Small intestine (tissue), 7 donors: Measurements from ENCODE around the gene CIC. TPM values are rescaled to one million over a fixed set of nuclear protein-coding genes. Genes with fewer than 3 reads are reported as not detected.
A peak's percentile ranks its signal among the peaks of the same experiment; 100 is the strongest.

Source experiments
- DNase-seq, 2 donors: peaks; one replicate each; pipeline versions ENCODE4 v3.0.0 to v3.0.0-alpha.2; 2013
- FAIRE-seq: peaks from 2 replicates; lab custom pipeline; 2012; peaks lifted over from hg19 to GRCh38; lab: Jason Lieb, UNC
- H3K27ac ChIP-seq, 3 donors: one replicate each; pipeline ENCODE4 v1.5.1; 2013; ENCODE audit warnings: low read length in 2 of 3, mild to moderate bottlenecking in 2 of 3, control low read depth in 1 of 3, inconsistent platforms in 1 of 3, low read depth in 1 of 3, moderate library complexity in 1 of 3
- H3K27me3 ChIP-seq, 3 donors: one replicate each; pipeline ENCODE4 v1.6.1; 2013; ENCODE audit warnings: low read length in 3 of 3, inconsistent platforms in 1 of 3; ENCODE audit not compliant: control insufficient read depth in 3 of 3, insufficient read depth in 3 of 3
- H3K36me3 ChIP-seq, 3 donors: one replicate each; pipeline ENCODE4 v1.6.1; 2013; ENCODE audit warnings: low read length in 3 of 3, inconsistent platforms in 1 of 3, low read depth in 1 of 3, mild to moderate bottlenecking in 1 of 3, moderate library complexity in 1 of 3; ENCODE audit not compliant: control insufficient read depth in 3 of 3, insufficient read depth in 2 of 3
- H3K4me1 ChIP-seq, 3 donors: one replicate each; pipeline ENCODE4 v1.6.1; 2013; ENCODE audit warnings: low read length in 2 of 3, inconsistent platforms in 1 of 3, low read depth in 1 of 3, mild to moderate bottlenecking in 1 of 3, moderate library complexity in 1 of 3; ENCODE audit not compliant: control insufficient read depth in 3 of 3, insufficient read depth in 2 of 3
- H3K4me3 ChIP-seq, 3 donors: one replicate each; pipeline ENCODE4 v1.5.1; 2013; ENCODE audit warnings: low read length in 3 of 3, control low read depth in 1 of 3, inconsistent platforms in 1 of 3, low read depth in 1 of 3, mild to moderate bottlenecking in 1 of 3, moderate library complexity in 1 of 3
- H3K9me3 ChIP-seq, 2 donors: one replicate each; pipeline ENCODE4 v1.6.1; 2013; ENCODE audit warnings: low read depth in 1 of 2, low read length in 1 of 2; ENCODE audit not compliant: control insufficient read depth in 2 of 2, insufficient read depth in 1 of 2
- WGBS, 3 donors: extraction: QIAGEN DNeasy Blood & Tissue Kit; methylation state at CpG; one replicate each; pipeline ENCODE4 v1.1.7; 2013; 5-methylcytosine and 5-hydroxymethylcytosine counted together
- polyA plus RNA-seq, 4 donors: library from polyadenylated mRNA; stranded (reverse) in 3 of 4; unstranded in 1 of 4; fragments of 200-250 nt in 3 of 4; fragments of 120-200 nt in 1 of 4; gene quantifications; one replicate each; pipeline versions ENCODE4 v1.2.1 to v1.2.3, GENCODE V29; 2013
- donor health status: healthy with polysubstance abuse.
- donor health status: control.
- donor health status: control.
- donor health status: Bipolar disorder and iron deficiency.
- donor health status: healthy.

The CIC gene
- polyA plus RNA-seq, 4 donors: 14.1 to 39.2 (median 24.0) TPM

DNA sequence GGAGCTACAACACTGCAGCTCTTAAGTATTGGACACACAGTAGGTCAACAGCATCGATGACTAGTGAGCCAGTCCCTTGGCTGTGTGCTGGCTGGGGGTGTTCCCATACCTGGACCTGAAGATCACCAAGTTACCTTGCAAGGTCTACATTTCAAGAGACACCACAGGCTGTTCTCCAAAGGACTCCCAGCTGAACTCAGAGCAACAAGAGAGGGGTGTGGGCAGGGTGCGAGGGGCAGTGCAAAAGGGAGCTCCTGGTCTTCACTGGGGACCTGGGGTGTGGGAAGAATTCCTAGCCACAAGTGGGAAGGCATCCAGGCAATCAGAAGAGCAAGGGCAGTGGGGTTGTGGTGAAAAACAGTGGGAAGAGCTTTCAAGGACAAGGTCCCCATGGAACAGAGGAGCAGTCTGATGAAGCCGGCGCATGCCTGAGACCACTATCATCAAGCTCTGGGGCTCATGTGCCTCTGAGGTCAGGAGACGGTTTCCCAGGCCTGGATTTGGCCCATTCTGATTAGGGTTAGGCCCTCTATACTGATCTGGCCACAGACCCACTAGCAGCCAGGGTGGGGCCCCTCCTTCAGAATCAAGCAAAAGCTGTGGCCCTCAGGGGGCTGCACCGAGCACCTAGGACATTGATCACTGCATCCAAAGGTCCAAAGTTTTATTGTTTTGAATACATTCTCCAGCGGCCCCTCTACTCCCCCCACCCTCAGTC, 22.0 kb upstream of the CIC start:
- peaks cover 3 to 56% (median 5%) of the 10 kb centered on the region in 3 donors for H3K36me3 ChIP-seq
- DNase-seq (no peak), FAIRE-seq (no peak)
- no peaks in the 10 kb centered on the region for H3K27me3 ChIP-seq
- peak overlapping the region in 1 of 3 donors; percentile 33 for H3K27ac ChIP-seq
- no peaks in the 10 kb centered on the region for H3K9me3 ChIP-seq
- peaks cover 7 to 31% (median 11%) of the 10 kb centered on the region in 3 donors for H3K4me1 ChIP-seq
- WGBS, 3 donors: 55 to 79% (median 70%) methylated on average over 7 of the region's 7 CpGs
- no peak overlapping the region for H3K4me3 ChIP-seq

DNA sequence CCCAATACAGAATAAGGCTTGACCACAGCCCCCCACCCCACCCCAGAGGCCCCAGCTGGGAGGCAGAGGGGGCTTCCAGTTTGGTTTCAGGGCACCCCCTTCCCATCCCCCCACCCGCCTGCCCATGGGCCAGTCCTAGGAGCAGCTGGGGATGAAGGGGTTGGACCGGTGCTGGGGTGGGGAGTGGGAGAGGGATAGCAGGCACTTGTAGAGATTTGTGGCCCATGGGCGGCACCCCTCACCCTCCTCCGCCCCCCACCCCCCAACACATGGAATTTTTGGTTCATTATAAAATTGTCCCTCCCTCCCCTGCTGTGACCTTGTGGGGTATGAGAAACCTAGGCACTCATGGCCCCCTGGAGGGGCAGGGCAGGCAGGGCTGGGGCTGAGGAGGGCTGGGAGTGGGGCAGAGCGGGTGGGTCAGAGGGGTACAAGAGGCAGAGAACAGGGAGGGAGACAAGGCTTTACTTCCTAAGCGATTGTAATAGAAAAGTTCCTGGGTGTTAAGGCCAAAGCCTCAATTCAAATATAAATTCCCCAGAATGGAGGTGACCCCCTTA, 21.3 kb upstream of the CIC start:
- no peaks in the 10 kb centered on the region for H3K9me3 ChIP-seq
- no peak overlapping the region for H3K4me3 ChIP-seq
- no peaks in the 10 kb centered on the region for H3K27me3 ChIP-seq
- peaks cover 8 to 37% (median 16%) of the 10 kb centered on the region in 3 donors for H3K4me1 ChIP-seq
- FAIRE-seq (no peak), DNase-seq (no peak)
- no peak overlapping the region for H3K27ac ChIP-seq
- H3K36me3 ChIP-seq: peaks cover 3 to 61% (median 5%) of the 10 kb centered on the region in 3 donors
- 89 to 96% (median 92%) methylated on average over 5 to 6 of the region's 6 CpGs for WGBS, 3 donors

DNA sequence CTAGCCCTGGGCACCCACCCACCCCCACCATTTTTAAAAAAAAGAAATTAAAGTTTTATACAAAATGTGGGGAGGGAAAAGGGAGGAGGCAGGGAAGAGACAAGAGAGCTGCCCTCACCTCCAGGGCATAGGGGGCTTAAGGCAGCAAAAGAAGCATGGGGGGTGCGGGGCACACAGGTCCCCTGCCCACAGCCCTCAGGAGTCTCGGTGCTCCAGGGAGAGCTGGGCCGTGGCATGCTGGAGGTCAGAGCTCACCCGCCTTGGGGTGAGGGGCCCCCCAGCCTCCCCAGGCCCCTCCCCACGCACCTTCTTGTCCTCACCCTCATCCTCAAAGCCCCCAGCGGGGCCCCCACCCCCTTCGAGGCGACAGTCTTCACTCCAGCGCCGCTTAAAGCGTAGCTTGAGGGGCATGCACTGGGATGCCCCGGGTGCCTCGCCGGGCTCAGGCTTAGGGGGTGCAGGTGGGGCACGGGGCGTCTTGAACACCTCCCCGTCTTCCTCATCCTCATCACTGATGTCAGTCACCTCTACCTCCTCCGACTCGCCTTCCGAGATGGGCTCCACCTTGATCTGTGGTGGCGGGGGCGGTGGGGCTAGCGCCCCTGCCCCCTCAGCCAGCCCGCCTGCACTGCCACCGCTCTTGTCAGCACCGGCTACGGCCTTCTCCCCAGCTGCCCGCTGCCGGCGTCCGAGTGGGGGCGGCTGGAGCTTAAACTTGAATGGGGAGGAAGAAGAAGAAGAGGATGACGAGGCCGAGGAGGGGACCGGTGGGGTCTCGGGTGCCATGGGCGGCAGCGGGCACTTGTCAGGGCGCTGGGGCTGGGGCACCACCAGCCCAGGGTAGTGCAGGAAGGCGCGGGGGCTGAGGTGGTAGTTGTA, 20.5 kb upstream of the CIC start:
- FAIRE-seq: no peak
- no peak for DNase-seq
- Histone ChIP-seq H3K27ac (no peak overlapping the region), H3K4me1 (peaks cover 8 to 38% (median 16%) of the 10 kb centered on the region in 3 donors), H3K9me3 (no peaks in the 10 kb centered on the region), H3K27me3 (no peaks in the 10 kb centered on the region), H3K4me3 (no peak overlapping the region), H3K36me3 (peaks cover 3 to 65% (median 5%) of the 10 kb centered on the region in 3 donors)
- WGBS, 3 donors: 86 to 88% (median 86%) methylated on average over 36 to 41 of the region's 41 CpGs

DNA sequence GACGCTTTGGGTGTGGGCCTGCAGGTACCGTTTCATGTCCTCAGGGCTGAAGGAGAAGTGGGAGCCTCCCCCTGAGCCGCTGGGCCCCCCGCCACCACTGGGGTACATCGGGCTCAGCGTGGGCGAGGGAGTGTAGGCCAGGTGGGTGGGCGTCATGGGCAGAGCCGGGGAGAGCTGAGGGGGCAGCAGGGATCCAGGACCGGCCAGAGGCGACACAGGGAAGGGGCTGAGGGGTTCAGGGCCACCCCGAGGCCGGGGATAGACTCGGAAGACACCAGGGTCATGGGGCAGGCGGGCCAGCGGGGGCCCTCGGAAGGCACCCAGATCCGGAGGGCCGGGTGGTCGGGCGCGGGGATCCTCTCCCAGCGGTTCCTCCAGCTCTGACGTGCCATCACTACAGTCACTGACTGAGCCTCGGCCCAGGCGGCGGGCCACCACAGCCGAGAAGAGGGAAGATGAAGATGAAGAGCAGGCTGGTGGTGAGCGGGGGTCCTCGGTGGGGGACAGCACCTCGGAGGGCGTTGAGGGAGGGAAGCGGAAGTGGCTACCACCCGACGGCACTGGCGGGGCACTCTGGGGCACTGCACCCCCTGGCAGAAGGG, 19.8 kb upstream of the CIC start:
- Histone ChIP-seq H3K27ac (no peak overlapping the region), H3K36me3 (peaks cover 3 to 65% (median 5%) of the 10 kb centered on the region in 3 donors), H3K4me1 (peaks cover 8 to 32% (median 16%) of the 10 kb centered on the region in 3 donors), H3K9me3 (no peaks in the 10 kb centered on the region), H3K27me3 (no peaks in the 10 kb centered on the region), H3K4me3 (no peak overlapping the region)
- 84 to 89% (median 85%) methylated on average over 28 to 36 of the region's 36 CpGs for WGBS, 3 donors
- DNase-seq (no peak), FAIRE-seq (no peak)

DNA sequence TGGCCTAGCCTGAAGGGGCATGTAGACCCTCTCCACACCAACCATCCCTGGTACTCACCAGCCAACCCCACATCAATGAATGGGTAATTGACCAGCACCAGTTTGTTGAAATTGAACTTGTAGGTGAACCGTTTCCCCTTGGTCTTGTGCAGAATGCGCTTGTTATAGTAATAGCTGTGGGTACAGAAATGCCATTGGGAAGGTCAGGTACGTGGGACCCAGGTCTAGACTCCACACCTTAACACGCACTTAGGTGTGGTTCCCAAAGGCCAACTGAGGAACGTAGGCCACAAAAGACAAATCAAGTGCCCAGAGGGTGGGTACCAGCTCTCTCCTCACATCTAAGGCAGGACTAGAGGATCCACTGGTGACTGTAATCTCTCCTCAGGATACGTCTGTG, 19.3 kb upstream of the CIC start:
- Histone ChIP-seq H3K9me3 (no peaks in the 10 kb centered on the region), H3K4me3 (no peak overlapping the region), H3K27ac (peak overlapping the region in 1 of 3 donors; percentile 15), H3K36me3 (peaks cover 3 to 65% (median 5%) of the 10 kb centered on the region in 3 donors), H3K4me1 (peaks cover 8 to 32% (median 16%) of the 10 kb centered on the region in 3 donors), H3K27me3 (no peaks in the 10 kb centered on the region)
- FAIRE-seq (no peak), DNase-seq (no peak)
- WGBS, 3 donors: 59 to 79% (median 66%) methylated on average over 6 of the region's 6 CpGs

DNA sequence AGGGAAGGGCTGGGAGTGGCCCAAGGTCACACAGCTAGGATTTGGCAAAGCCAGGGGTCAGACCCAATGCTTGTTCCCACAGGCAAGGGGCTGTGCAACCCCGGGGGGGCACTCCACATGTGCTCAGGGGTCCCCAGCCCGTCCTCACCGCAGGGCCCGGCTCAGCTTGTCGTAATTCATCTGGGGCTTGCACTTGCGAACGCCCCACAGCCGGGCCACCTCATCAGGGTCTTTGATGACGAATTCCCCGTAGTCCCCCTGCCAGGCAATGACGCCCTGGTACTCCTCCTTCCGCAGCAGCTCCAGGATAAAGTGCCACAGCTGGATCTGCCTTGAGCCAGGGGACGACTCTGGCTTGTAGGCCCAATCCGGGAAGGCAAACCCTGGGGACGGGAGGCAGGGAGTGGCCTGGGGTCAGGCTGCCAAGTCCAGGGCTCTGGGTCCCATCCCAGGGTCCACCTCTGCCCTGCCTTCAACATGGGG, 18.8 kb upstream of the CIC start:
- FAIRE-seq: no peak
- Histone ChIP-seq H3K27ac (peak overlapping the region in 2 of 3 donors; percentile 15 to 46), H3K36me3 (peaks cover 3 to 65% (median 5%) of the 10 kb centered on the region in 3 donors), H3K4me3 (no peak overlapping the region), H3K9me3 (no peaks in the 10 kb centered on the region), H3K27me3 (no peaks in the 10 kb centered on the region), H3K4me1 (peaks cover 8 to 28% (median 16%) of the 10 kb centered on the region in 3 donors)
- 60 to 74% (median 74%) methylated on average over 15 of the region's 15 CpGs for WGBS, 3 donors
- no peak for DNase-seq

DNA sequence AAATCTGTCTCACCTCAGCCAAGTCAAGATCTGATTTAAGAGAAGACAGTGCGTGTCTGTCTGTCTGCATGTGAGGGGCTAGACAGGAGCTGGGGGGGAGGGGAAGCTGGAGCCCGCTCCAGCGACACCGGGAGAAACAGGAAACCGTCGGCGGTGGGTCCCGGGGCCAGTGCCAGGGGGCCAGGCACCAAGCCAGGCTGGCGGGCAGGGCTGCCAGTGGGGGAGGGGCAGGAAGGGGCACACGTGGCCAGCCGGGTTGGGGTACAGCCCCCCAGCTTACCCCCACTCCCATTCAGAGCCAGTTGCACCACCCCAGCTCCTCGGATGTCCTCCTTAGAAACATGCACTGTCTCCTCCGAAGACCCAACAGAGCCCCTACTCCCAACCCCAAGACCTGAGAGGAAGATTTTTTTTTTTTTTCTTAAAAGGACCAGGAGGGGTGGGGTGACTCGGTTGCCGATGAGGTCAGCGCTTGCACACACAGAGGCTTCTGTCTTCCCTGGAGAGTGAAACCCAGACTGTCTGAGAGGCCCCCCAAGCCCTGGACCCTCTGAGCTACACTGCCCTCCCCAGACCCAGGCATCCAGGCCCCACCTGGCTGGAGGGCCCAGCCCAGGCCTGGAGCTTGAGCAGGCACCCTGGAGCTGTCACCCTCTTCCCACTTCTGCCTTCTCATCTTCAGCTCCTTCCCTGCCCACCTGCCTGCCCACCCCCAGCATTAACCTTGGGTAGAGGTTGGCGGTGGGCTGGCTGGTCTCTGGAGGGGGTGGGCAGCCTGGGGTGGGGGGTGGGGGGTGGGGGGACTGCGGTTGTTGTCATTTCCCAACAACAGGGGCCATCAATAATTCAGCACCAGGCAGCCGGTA, 18.2 kb upstream of the CIC start:
- Histone ChIP-seq H3K4me3 (no peak overlapping the region), H3K27me3 (no peaks in the 10 kb centered on the region), H3K9me3 (no peaks in the 10 kb centered on the region), H3K36me3 (peaks cover 3 to 65% (median 5%) of the 10 kb centered on the region in 3 donors), H3K27ac (peak overlapping the region in 2 of 3 donors; percentile 37 to 90), H3K4me1 (peaks cover 8 to 28% (median 16%) of the 10 kb centered on the region in 3 donors)
- no peak for FAIRE-seq
- WGBS, 3 donors: 18 to 35% (median 26%) methylated on average over 15 to 19 of the region's 19 CpGs
- DNase-seq: no peak
